ENCODE data around the gene SOX5. TPM values are rescaled to one million over a fixed set of nuclear protein-coding genes. Genes with fewer than 3 reads are reported as not detected.

The SOX5 gene
- total and polyA plus RNA-seq, 2 of the 8 experiments (the other 6 are each of a cell fraction or from before 2014, with no cell fraction given): 2.2 to 2.6 TPM

DNA sequence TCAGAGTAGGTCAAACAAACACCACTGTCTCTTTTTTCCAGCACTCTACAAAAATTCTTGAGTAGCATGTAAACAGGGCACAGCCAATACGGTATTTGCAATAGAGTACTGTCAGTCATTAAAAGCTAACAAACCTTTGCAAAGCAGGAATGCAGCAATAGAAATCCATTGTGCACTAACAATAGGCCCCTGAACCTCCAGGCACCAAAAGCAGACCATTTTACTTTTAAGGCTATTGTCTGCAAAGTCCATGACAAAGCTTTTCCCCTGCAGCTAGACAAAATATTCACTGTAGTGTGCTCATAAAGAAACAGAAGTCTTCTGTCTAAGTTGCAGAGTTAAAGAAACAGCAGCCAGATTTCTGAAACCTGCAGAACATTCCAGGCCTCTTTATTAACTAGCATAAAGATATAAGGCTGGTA is 191.9 kb downstream of the SOX5 start (continued):
- TF ChIP-seq, protein P1, sequence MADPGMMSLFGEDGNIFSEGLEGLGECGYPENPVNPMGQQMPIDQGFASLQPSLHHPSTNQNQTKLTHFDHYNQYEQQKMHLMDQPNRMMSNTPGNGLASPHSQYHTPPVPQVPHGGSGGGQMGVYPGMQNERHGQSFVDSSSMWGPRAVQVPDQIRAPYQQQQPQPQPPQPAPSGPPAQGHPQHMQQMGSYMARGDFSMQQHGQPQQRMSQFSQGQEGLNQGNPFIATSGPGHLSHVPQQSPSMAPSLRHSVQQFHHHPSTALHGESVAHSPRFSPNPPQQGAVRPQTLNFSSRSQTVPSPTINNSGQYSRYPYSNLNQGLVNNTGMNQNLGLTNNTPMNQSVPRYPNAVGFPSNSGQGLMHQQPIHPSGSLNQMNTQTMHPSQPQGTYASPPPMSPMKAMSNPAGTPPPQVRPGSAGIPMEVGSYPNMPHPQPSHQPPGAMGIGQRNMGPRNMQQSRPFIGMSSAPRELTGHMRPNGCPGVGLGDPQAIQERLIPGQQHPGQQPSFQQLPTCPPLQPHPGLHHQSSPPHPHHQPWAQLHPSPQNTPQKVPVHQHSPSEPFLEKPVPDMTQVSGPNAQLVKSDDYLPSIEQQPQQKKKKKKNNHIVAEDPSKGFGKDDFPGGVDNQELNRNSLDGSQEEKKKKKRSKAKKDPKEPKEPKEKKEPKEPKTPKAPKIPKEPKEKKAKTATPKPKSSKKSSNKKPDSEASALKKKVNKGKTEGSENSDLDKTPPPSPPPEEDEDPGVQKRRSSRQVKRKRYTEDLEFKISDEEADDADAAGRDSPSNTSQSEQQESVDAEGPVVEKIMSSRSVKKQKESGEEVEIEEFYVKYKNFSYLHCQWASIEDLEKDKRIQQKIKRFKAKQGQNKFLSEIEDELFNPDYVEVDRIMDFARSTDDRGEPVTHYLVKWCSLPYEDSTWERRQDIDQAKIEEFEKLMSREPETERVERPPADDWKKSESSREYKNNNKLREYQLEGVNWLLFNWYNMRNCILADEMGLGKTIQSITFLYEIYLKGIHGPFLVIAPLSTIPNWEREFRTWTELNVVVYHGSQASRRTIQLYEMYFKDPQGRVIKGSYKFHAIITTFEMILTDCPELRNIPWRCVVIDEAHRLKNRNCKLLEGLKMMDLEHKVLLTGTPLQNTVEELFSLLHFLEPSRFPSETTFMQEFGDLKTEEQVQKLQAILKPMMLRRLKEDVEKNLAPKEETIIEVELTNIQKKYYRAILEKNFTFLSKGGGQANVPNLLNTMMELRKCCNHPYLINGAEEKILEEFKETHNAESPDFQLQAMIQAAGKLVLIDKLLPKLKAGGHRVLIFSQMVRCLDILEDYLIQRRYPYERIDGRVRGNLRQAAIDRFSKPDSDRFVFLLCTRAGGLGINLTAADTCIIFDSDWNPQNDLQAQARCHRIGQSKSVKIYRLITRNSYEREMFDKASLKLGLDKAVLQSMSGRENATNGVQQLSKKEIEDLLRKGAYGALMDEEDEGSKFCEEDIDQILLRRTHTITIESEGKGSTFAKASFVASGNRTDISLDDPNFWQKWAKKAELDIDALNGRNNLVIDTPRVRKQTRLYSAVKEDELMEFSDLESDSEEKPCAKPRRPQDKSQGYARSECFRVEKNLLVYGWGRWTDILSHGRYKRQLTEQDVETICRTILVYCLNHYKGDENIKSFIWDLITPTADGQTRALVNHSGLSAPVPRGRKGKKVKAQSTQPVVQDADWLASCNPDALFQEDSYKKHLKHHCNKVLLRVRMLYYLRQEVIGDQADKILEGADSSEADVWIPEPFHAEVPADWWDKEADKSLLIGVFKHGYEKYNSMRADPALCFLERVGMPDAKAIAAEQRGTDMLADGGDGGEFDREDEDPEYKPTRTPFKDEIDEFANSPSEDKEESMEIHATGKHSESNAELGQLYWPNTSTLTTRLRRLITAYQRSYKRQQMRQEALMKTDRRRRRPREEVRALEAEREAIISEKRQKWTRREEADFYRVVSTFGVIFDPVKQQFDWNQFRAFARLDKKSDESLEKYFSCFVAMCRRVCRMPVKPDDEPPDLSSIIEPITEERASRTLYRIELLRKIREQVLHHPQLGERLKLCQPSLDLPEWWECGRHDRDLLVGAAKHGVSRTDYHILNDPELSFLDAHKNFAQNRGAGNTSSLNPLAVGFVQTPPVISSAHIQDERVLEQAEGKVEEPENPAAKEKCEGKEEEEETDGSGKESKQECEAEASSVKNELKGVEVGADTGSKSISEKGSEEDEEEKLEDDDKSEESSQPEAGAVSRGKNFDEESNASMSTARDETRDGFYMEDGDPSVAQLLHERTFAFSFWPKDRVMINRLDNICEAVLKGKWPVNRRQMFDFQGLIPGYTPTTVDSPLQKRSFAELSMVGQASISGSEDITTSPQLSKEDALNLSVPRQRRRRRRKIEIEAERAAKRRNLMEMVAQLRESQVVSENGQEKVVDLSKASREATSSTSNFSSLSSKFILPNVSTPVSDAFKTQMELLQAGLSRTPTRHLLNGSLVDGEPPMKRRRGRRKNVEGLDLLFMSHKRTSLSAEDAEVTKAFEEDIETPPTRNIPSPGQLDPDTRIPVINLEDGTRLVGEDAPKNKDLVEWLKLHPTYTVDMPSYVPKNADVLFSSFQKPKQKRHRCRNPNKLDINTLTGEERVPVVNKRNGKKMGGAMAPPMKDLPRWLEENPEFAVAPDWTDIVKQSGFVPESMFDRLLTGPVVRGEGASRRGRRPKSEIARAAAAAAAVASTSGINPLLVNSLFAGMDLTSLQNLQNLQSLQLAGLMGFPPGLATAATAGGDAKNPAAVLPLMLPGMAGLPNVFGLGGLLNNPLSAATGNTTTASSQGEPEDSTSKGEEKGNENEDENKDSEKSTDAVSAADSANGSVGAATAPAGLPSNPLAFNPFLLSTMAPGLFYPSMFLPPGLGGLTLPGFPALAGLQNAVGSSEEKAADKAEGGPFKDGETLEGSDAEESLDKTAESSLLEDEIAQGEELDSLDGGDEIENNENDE (IDR thresholded peaks at IDR 0.05; ENCODE audit: insufficient replicate concordance, low read length): peak; percentile 96
- TF ChIP-seq SP2 (IDR thresholded peaks at IDR 0.05; ENCODE audit: low read length) (no peak), NANOG (IDR thresholded peaks at IDR 0.05; ENCODE audit: insufficient read depth, low read depth, low read length, poor library complexity, severe bottlenecking) (peak; percentile 38), JUND (IDR thresholded peaks at IDR 0.05; ENCODE audit: low read length) (no peak), SRF (IDR thresholded peaks at IDR 0.05; ENCODE audit: low read depth, low read length) (no peak), HDAC2 (IDR thresholded peaks at IDR 0.05; ENCODE audit: borderline replicate concordance in 1 of 2, low read depth in 2 of 2, low read length in 2 of 2) (peak in 1 of 2 experiments; percentile 43; a peak in 1 of 4 replicates), BACH1 (IDR thresholded peaks at IDR 0.05; ENCODE audit: low read length) (no peak)
